ENCODE measurements around the gene PLEKHB2. TPM values are rescaled to one million over a fixed set of nuclear protein-coding genes. Genes with fewer than 3 reads are reported as not detected.
"Not testable (repeated sequence)": the region's sequence is repeated elsewhere in the genome, so short reads cannot be mapped to it uniquely, and the experiment has no call there.

Gene PLEKHB2
- total RNA-seq, 1 donor from 2014 or later, result 71.4 TPM

DNA sequence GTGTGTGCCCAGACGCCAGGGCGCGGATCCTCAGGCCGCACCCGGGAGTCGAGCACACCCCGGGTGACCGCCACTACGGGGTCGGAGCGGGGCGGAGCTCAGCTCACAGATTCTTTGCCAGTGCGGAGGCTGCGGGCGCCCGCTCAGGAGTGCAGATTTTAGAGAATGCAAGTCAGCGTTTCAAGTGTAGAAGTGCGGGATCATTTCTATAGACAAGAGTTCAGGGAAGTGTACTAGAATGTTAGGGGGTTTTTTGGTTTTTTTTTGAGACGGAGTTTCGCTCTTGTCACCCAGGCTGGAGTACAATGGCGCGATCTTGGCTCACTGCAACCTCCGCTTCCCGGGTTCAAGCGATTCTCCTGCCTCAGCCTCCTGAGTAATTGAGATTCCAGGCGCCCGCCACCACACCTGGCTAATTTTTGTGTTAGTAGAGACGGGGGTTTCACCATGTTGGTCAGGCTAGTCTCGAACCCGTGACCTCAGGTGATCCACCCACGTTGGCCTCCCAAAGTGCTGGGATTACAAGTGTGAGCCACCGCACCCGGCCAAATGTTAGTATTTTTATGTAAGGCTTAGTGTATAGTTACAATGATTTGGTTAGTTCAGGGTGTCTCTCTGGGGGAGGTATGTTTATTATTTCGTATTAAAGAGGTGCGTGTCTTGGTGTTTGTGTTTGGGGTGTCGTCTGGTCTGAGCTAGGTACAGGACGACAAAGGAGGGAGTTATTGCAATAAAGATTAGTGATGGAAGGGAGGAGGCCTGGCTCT is 11.3 kb upstream of the PLEKHB2 start:
- DNase-seq (ENCODE audit: low spot score), result no peak

DNA sequence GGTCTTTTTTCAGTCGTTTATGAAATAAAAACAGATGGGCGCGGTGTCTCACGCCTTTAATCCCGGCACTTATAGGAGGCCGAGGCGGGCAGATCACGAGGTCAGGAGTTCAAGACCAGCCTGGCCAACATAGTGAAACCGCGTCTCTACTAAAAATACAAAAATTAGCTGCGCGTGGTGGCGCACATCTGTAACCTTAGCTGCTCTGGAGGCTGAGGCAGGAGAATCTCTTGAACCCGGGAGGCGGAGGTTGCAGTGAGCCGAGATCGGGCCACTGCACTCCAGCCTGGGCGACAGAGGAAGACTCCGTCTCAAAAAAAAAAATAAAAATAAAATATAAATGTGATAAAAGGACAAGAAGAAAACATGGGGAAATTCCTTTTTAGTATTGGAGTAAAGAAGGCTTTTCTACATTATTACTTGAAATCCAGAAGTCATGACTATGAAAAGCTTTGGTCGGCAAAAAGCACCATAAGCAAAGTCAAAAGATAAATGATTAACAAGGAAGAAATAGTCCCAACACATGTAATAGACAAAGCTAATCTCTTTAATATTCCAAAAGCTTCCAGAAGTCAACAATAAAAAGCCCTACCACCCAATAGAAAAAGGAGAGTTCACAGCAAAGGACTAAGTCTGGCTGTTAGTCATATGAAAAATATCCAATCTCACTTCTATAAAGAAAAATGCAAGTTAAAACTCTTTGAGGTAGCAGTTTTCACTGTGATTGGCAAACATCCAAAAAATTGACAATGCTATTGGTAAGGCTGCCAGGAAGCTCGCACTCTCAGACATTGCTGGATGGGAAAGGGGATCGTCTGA is 10.5 kb upstream of the PLEKHB2 start:
- DNase-seq (ENCODE audit: low spot score), result no peak

GRCh38 chr2:131103165-131103564 is 2.0 kb upstream of the PLEKHB2 start:
- no peak for DNase-seq (ENCODE audit: low spot score)

DNA sequence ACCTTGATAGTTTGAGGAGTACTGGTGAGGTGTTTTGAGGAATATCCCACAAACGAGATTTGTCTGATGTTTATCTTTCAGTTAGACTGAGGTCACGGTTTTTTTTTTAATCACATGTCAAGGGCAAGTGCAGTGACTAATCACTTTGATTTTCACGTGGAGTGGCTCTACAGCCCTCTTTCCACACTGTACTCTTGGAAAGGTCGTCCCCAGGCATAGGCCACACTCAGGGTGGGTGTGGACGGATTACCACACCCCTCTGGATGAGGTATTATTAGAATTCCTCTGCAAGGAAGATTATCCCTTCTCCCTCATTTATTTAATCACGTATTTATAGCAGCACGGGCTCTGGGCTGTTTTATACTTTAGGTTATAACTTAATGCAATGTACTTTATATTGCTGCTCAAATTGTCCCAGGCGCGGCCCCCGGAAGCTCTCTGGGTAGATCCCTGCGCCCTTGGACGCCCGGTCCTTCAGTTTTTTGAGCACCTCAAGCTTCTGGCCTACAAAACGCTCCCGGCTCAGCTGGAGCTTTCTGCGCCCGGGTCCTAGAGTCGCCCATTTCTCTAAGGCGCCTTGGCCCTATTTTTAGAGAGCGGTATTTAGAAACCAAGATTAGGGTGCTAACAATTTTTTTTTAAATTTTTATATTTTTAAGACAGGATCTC is 515 bp upstream of the PLEKHB2 start:
- DNase-seq (ENCODE audit: low spot score), result peak; percentile 32

GRCh38 chr2:131105950-131106801 is 1.0 kb downstream of the PLEKHB2 start:
- peak; percentile 46 for DNase-seq (ENCODE audit: low spot score)

DNA sequence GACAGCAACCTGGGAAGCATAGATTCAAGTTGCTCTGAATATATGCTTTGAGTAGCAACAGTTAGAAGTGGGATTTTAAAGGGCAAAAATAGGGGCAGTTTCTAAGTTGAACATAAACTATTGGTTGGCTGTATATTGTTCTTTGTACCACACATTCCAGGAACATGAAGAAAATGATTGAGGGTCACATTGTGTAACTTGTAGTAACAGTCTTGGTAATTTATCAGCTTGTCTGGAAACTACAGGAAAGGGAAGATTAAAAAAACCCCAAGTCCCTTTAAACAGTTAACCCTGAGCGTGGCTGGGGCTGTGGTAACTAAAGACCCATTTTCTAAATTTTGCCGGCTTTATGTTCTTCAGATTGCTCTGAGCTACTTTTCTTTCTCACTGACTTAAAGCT is 7.4 kb downstream of the PLEKHB2 start:
- no peak for DNase-seq (ENCODE audit: low spot score)

- DNase-seq (ENCODE audit: low spot score), result no peak
These were observed 8.6 kb downstream of the PLEKHB2 start for GRCh38 chr2:131113566-131114227.

- DNase-seq (ENCODE audit: low spot score), result not testable (repeated sequence)
These were observed 9.8 kb downstream of the PLEKHB2 start for GRCh38 chr2:131114950-131115349.

GRCh38 chr2:131115752-131116151 is 10.6 kb downstream of the PLEKHB2 start:
- DNase-seq (ENCODE audit: low spot score), result no peak

DNA sequence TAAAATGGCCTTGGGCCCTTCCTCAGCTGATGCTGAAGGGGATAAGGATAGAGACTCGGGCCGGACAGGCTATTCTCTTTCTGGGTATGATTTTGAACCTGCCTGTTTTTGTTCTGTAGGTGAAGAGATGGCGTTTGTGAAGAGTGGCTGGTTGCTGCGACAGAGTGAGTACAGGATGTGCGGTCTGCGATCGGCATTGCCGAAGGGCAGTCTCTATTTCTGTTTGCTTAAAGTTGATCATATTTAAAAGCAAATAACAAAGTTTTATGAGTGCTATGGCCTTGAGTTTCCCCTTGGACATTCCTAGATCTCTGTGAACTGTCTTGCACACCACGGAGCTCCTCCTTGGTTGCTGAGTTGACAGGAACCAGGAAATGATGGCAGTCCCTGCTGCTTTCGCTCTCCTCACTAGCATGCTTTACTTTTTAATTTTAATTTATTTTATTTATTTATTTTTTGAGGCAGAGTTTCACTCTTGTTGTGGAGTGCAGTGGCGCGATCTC is 15.7 kb downstream of the PLEKHB2 start:
- DNase-seq (ENCODE audit: low spot score), result no peak

GRCh38 chr2:131121464-131121863 is 16.3 kb downstream of the PLEKHB2 start:
- no peak for DNase-seq (ENCODE audit: low spot score)

DNA sequence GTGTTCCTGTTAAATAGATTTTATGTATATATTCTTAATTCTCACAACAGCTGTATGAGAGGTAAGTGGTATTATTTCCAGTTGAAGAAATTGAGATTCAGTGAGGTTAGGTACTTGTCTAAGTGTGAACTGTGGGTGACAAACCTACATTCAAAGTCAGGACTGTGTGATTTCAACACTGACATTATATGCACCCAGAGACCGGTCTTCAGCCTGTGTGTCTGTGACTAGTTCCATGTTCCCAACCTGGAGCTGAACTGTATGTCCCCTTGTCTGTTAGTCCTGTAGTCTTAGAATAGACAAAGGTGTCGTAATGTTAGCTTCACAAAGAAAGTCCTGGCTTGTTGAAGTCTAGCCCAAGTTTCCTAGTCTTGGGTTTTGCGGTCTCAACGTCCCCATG is 17.4 kb downstream of the PLEKHB2 start:
- no peak for DNase-seq (ENCODE audit: low spot score)

- DNase-seq (ENCODE audit: low spot score), result no peak
These were observed 18.1 kb downstream of the PLEKHB2 start for GRCh38 chr2:131123192-131123591.

GRCh38 chr2:131125195-131125757 is 20.1 kb downstream of the PLEKHB2 start:
- DNase-seq (ENCODE audit: low spot score), result no peak

GRCh38 chr2:131126436-131126835 is 21.3 kb downstream of the PLEKHB2 start:
- DNase-seq (ENCODE audit: low spot score), result no peak

DNA sequence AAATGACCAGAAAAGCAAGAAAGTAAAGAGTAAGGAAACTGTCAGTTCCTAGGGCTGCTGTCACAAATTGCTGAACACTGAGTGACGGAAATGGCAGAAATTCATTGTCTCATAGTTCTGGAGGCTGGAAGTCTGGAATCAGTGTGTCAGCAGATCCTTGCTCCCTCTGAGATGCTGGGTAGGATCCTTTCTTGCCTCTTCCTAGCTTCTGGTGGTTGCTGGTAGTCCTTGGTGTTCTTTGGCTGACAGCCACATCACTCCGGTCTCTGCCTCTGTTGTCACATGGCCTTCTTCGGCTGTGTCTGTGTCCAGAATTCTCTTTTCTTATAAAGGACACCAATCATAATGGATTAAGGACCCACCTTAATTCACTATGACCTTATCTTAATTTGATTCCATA is 21.9 kb downstream of the PLEKHB2 start:
- no peak for DNase-seq (ENCODE audit: low spot score)

DNA sequence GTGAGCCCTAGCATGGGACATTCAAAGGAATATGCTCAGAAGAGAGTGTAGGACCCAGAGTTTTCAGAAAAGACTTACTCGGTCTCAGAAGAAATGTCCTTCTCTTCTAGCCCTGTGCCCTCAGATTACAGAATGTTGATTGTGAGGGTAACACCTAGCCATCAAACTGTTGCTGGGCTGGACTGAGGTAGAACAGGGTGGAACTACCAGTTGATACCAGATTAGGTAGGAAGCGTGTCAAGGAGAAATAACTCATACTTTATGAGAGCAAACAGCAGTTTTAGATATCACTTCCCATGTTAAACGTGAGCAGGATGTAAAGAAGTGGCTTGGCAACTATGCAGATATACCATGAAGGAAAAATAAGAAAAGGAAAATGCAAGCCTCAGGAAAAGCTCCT is 22.8 kb downstream of the PLEKHB2 start:
- no peak for DNase-seq (ENCODE audit: low spot score)

GRCh38 chr2:131130298-131130596 is 25.1 kb downstream of the PLEKHB2 start:
- DNase-seq (ENCODE audit: low spot score), result no peak

DNA sequence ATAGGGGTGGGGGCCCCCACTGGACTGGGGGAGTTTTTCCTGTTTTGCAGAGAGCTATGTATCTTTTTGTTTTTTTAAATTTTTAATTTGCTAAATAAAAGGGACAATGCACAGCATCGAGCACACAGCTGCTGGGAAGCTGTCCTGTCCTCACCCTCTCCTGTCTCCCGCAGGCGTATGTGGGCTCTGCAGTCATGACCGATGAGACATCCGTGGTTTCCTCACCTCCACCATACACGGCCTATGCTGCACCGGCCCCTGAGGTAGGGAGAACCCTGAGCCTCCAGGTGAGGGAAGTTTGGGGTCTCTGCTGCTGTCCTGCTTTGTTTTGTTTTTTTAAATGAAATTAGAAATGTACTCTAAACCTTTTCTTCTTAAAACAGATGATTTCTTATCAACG is 27.6 kb downstream of the PLEKHB2 start:
- no peak for DNase-seq (ENCODE audit: low spot score)

- no peak for DNase-seq (ENCODE audit: low spot score)
These were observed 35.4 kb downstream of the PLEKHB2 start for GRCh38 chr2:131140581-131140980.

- DNase-seq (ENCODE audit: low spot score), result no peak
These were observed 37.7 kb downstream of the PLEKHB2 start for GRCh38 chr2:131142849-131143248.
